ENCODE data around the gene ATPAF1. TPM values are rescaled to one million over a fixed set of nuclear protein-coding genes. Genes with fewer than 3 reads are reported as not detected.

The ATPAF1 gene
- polyA plus RNA-seq, 1 of the 3 experiments (the other 2 are of a cell fraction): 39.9 TPM

DNA sequence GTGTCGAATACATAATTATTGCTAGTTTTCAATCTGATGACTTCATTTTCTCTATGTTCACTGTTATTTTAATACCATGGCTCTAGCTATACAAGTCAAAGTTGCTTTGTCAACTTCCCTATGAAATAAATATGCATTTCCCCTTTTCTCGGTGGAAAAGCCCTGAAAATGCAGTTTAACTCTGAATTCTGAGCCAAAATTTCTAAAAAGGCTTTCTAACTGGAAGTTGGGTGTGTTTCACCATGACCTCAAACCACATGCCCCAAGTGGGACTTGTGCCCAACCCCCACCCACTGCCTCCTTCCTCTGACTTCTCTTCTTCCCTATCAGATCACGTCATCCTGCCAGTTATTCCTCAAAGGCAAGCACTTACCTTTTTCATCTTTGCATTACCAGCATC is 73.0 kb downstream of the ATPAF1 start (continued):
- TF ChIP-seq GATA2 (CRISPR knock-in tag; IDR thresholded peaks at IDR 0.05) (no peak), NRF1 (IDR thresholded peaks at IDR 0.05; ENCODE audit: low read depth, low read length) (no peak), MXI1 (IDR thresholded peaks at IDR 0.05; ENCODE audit: low read depth, low read length) (no peak), RXRA (IDR thresholded peaks at IDR 0.05; ENCODE audit: borderline replicate concordance, low read depth) (no peak), TCF12 (IDR thresholded peaks at IDR 0.05) (no peak), SIN3A (IDR thresholded peaks at IDR 0.05; ENCODE audit: borderline replicate concordance, low read depth, low read length) (no peak)

DNA sequence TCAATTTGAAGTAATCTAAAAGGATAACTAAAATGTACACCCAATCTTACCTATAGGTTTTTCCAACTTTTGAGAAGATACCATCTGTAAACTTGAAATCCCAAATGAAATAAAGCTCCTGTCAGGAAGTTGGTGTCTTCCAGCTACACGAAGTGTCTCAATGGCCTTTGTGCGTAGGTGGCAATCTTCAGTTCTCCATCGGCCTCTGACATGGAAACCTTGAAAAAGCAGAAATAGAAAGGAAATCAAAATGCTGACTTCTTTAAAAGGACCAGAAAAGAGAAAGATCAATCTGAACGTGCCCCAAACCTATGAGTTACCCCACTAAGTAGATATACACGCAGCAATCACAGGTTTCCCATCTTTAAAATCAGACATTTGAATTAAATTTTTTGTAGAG is 74.1 kb downstream of the ATPAF1 start:
- Histone ChIP-seq H3K4me1 (ENCODE audit: control insufficient read depth in 1 of 2, insufficient read depth in 2 of 2, low read depth in 1 of 2, low read length in 1 of 2) (no peaks in the 10 kb centered on the region), H3K36me3 (replicated peaks in 1 of 2; ENCODE audit: control insufficient read depth in 1 of 2, insufficient read depth in 2 of 2, low read length in 1 of 2) (peaks cover 0 to 22% of the 10 kb centered on the region in 2 experiments), H3F3A (replicated peaks; ENCODE audit: insufficient read depth) (no peaks in the 10 kb centered on the region), H3K27me3 (ENCODE audit: insufficient read depth) (no peaks in the 10 kb centered on the region), H3K9me3 (no peaks in the 10 kb centered on the region), H3K79me2 (ENCODE audit: insufficient read depth) (no peaks in the 10 kb centered on the region), H3K27ac (ENCODE audit: low read depth in 2 of 2, low read length in 1 of 2) (no peak overlapping the region), H3K4me3 (ENCODE audit: low read depth in 2 of 2, low read length in 1 of 2) (no peak overlapping the region), H2AFZ (ENCODE audit: low read depth) (no peak overlapping the region), H3K9ac (no peak overlapping the region), H4K20me1 (ENCODE audit: insufficient read depth) (no peaks in the 10 kb centered on the region), H3K4me2 (no peak overlapping the region), H3K9me2 (no peaks in the 10 kb centered on the region)
- TF ChIP-seq, protein P1, sequence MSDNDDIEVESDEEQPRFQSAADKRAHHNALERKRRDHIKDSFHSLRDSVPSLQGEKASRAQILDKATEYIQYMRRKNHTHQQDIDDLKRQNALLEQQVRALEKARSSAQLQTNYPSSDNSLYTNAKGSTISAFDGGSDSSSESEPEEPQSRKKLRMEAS (IDR thresholded peaks at IDR 0.05; ENCODE audit: low read depth): no peak
- TF ChIP-seq TAF1 (IDR thresholded peaks at IDR 0.05; ENCODE audit: borderline replicate concordance, low read depth, low read length) (no peak), YY1 (IDR thresholded peaks at IDR 0.05; ENCODE audit: low read depth) (no peak), TEAD4 (IDR thresholded peaks at IDR 0.05; ENCODE audit: borderline replicate concordance, insufficient read depth) (no peak), GABPA (IDR thresholded peaks at IDR 0.05; ENCODE audit: low read depth) (no peak), RXRA (IDR thresholded peaks at IDR 0.05; ENCODE audit: borderline replicate concordance, low read depth) (no peak), MXI1 (IDR thresholded peaks at IDR 0.05; ENCODE audit: low read depth, low read length) (no peak), TCF12 (IDR thresholded peaks at IDR 0.05) (no peak), RCOR1 (IDR thresholded peaks at IDR 0.05; ENCODE audit: low read length) (no peak), SMC3 (IDR thresholded peaks at IDR 0.05; ENCODE audit: low read depth, low read length) (no peak), NFIC (IDR thresholded peaks at IDR 0.05; ENCODE audit: borderline replicate concordance) (no peak), CHD2 (IDR thresholded peaks at IDR 0.05; ENCODE audit: low read length, partially characterized antibody) (no peak), RFX5 (IDR thresholded peaks at IDR 0.05; ENCODE audit: low read length) (no peak), ELF1 (IDR thresholded peaks at IDR 0.05) (no peak)
- TF ChIP-seq, protein P2, sequence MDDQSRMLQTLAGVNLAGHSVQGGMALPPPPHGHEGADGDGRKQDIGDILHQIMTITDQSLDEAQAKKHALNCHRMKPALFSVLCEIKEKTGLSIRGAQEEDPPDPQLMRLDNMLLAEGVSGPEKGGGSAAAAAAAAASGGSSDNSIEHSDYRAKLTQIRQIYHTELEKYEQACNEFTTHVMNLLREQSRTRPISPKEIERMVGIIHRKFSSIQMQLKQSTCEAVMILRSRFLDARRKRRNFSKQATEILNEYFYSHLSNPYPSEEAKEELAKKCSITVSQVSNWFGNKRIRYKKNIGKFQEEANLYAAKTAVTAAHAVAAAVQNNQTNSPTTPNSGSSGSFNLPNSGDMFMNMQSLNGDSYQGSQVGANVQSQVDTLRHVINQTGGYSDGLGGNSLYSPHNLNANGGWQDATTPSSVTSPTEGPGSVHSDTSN (IDR thresholded peaks at IDR 0.05): no peak
- TF ChIP-seq, protein P3, sequence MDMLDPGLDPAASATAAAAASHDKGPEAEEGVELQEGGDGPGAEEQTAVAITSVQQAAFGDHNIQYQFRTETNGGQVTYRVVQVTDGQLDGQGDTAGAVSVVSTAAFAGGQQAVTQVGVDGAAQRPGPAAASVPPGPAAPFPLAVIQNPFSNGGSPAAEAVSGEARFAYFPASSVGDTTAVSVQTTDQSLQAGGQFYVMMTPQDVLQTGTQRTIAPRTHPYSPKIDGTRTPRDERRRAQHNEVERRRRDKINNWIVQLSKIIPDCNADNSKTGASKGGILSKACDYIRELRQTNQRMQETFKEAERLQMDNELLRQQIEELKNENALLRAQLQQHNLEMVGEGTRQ (IDR thresholded peaks at IDR 0.05; ENCODE audit: borderline replicate concordance, low read depth, low read length): no peak
- TF ChIP-seq, protein P4, sequence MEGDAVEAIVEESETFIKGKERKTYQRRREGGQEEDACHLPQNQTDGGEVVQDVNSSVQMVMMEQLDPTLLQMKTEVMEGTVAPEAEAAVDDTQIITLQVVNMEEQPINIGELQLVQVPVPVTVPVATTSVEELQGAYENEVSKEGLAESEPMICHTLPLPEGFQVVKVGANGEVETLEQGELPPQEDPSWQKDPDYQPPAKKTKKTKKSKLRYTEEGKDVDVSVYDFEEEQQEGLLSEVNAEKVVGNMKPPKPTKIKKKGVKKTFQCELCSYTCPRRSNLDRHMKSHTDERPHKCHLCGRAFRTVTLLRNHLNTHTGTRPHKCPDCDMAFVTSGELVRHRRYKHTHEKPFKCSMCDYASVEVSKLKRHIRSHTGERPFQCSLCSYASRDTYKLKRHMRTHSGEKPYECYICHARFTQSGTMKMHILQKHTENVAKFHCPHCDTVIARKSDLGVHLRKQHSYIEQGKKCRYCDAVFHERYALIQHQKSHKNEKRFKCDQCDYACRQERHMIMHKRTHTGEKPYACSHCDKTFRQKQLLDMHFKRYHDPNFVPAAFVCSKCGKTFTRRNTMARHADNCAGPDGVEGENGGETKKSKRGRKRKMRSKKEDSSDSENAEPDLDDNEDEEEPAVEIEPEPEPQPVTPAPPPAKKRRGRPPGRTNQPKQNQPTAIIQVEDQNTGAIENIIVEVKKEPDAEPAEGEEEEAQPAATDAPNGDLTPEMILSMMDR (IDR thresholded peaks at IDR 0.05): no peak
- no peak for DNase-seq
- ChIA-PET CTCF (interaction anchor here (1.1 to 2.0 kb wide), 3 partner anchors 10 to 585 kb away, joined by 3 to 6 read pairs (median 4); partner anchors contain the start of gene MKNK1), POLR2A (no interaction called here)
- 97% methylated on average over 5 of the region's 5 CpGs for WGBS (ENCODE audit: low lambda C conversion rate)
